ENCODE results near the gene GRIA4.
"Not testable (repeated sequence)": the region's sequence is repeated elsewhere in the genome, so short reads cannot be mapped to it uniquely, and the experiment has no call there.

The GRIA4 gene

DNA sequence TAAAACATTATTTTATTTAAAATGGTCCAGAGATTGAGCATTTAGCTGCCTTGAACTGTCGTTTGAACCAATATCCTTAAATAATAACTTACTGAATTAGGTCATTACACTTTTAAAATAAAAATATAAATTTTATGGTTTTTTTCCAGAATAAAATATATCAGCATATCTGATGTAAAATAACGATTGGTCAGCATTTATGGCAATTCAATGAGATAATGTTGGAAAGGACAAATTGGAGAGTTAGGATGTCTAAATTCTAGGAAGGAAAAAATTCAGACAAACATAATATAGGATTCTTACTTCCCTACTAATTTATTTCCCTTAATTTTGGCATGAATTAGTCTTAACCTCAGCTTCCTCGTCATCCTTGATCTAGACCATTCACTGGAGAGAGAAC lies 113.4 kb downstream of the GRIA4 start:
- DNase-seq = no peak

DNA sequence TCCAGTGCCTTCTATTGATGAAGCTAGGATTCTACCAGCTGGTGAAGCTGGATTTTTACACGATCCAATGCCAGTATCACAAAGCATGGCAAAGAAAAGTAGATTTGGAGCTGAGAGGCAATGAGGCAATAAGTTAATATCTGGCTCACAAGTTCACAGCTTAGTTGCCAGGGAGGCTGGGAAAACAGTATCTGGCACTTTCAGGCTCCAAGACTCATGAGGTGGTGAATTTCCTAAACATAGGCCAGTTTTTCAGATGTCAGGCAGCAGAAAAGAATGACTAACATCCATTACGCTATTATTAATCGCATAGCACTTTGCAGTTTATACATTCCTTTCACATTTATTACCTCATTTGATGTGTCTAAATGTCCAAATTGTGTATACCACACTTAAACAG lies 122.7 kb downstream of the GRIA4 start:
- DNase-seq = no peak

DNA sequence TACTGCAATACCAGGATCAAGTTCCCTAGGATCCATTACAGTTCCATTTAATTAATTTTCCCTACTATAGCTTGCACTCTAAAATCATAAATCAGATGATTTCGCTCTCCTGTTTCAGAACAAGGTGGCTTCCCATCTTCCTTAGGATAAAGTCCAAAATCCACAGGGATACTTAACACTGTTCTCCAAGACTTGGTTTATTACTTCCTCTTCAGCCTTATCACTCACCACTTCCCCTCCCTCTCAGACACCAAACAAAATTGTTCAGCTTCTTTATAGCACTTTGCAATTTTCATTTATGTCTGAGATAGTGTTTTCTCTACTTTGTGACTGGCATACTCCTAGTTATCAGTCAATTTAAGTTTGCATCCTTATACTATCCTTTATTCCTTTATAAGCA lies 124.6 kb downstream of the GRIA4 start:
- DNase-seq = no peak

DNA sequence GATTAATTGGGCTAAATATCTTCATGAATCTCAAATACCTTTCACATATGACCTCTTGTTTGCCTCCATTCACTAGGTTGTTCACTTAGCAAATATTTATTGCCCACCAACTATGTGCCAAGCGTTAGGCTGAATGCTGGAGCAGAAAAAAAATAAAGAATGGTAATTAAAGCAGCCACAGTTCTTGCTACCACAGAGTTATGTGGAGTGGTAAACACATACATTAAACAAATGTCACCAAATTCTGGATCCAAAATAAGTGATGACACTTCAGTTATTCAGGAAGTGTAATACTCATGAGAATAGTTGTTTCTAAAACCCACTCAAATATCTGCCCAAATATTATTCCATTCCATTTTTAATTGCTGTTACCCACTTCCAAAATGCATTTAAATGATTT lies 128.4 kb downstream of the GRIA4 start:
- no peak for DNase-seq

DNA sequence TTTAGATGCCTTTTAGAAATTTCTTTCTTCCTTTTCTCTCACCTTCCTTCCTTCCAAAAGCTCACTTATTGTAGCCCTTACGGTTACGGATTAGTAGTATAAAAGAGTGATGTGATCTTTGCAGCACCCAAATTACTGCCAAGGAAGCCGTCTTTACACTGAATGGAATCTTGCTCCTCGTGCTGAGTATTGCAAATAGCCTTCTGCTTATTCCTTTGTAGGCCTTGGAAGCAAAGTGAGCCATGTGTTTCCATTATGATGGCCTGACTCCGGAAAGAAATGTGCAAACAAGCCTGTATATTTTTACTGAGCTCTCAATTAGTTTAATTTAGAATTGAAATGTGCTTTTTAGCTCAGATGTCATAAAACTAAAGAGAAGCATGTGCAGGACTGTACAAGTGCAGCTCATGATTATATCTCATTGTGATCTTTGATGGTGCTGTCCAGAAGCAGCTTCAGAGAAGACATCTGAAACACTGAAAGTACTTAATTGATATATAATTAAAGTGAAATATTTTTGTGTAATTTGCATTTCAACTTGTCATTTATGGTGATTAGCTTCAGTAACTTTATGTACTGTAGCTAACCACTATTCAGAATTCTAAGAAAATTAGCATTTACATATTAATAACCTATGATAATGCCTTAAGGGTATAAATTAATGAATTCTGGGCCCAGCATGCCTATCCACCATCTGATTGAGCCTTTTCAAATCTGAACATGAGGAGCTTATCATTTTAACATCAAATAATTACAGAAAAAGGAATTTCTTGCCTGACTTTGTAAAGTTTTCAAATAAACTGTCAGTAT lies 129.3 kb downstream of the GRIA4 start:
- DNase-seq = no peak

DNA sequence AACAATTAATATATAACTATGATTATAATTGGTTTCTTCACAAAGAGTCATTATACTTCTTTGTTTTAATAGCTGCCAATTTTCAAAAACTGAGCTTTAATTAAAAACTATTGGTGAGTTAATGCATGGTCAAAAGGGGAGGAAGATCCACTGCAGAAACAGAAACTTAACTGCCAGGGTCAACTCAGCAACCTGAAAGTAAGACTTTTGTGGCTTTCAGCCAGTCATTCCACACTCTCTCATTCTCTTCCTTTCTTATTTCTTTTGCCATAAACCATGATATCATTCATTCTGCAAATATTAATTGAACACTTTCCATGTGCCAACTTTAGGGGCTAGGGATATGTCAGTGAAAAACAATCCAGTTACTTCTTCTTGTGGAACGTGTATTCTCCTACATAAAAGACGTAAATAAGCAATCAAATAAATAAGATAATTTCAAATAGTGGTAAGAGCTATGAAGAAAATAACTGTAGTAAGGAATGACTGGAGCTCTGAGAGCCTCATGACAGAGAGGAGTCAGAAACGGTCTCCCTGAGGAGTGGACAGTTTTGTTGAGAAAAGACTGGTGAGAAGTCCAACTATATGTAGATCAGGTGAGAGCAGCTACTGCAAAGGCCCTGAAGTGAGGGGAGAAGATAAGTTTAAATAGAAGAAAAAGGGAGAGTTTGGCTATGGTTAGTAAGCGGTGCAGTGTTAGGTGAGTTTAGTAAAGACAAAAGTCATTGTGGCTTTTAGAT lies 130.5 kb downstream of the GRIA4 start:
- no peak for DNase-seq

DNA sequence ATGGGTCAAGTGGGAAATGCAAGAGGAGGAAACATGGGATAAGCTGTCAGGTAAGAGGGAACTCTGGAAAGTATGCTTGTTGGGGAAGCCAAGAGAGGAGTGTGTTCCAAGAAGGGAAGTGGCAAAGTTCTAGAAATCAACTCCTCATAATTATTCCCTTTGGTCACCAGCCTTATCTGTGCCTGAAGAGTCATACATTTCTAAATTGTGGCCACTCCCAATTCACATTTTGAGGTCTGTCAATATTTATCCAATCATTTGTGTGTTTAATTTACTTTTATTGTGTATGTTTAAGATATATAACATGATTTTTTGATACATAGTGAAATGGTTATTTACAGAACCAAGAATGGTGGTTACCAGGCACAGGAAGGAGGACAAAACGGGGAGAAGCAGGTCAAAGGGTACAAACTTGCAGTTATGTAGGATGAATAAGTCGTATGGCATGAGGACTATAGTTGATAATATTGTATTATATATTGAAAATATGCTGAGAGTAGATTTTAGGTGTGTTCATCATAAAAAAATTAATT lies 131.7 kb downstream of the GRIA4 start:
- DNase-seq = no peak

DNA sequence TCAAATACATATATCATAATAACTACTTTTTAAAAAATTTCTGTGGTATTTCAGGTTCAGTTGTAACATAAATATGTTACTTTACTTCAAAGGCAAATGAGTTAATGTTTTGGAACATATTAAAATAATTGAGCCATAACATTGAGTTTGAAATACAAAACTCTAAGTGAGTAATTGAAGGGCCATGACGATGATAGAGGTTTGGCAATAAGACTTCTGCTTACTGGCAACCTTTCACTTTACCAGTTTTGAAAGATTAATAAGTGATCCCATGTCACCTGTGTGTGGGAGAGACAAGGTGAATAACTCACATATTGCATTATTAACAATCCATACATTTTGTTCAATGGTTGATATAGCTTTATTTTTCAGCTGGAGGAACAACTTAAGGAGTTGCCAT lies 144.4 kb downstream of the GRIA4 start:
- no peak for DNase-seq

DNA sequence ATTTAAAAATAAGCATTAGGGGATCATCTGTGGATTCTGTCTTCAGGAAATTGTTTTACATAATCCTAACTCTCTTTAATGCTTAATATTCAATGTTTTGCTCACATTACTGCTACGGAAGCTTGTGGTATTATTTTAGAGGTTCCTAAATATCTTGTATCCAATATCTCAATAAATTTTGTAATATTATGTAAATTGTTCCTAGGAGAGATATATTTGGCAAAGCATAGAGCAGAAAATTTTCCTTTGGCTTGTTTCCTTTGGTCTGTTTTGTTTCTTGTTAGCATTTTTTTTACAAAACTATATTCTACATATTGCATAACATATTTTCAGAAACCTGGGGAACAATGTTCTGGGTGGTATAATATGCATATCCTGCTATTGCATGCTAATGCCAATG lies 144.8 kb downstream of the GRIA4 start:
- no peak for DNase-seq

DNA sequence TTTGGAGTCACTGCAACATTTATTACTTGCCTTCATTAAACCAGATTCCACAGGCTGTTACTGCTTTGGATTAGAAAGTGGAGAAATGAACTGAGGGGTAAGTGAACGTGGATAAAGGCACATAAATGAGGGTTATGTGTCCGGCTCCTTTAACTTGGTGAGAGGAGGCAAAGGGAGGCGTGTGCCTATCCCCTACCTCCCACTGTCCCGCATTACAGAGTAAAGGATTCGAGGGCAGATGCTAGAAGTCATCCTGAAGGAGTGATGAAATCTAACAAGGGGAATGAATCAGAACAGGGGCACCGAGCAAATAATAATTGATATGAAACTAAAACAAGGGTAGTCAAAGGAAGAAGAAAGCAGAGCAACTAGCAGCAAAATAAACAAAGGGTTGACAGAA lies 147.2 kb downstream of the GRIA4 start:
- DNase-seq = no peak

DNA sequence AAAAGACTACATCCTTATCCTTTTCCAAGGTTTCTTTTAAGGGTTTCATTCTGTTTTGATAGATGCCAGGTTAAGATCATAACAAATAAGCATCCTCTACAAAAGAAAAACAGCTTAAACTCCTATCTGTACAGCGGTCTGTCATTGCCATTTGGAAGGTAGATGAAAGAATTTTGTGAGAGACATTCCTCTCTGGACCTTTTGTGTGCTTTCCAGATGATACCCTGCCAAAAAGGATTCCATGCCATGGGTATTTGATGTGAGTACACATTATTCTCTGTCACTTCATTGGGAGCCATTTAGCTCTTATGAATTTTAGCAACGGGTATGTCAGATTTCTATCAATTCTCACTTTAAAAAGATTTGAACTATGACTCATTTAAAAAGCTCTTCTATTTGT lies 153.7 kb downstream of the GRIA4 start:
- no peak for DNase-seq

DNA sequence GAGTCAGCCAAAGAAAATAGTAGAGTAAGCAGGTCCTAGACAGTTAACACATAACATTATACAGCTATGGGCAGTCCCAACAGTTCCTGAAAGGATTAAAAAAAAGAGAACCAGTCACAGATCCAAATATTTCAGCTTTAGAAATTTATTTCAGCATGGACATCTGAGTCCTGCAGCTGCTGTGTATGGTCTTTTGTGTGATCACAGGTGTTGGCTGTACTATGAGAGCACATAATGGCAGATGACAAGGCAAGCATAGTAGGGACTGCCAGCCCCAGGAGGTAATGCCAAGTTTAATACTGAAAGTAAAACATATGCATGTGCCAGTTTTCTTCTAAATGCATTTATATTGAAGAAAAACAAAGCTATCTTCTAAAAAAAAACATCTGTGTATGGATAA lies 158.1 kb downstream of the GRIA4 start:
- no peak for DNase-seq

DNA sequence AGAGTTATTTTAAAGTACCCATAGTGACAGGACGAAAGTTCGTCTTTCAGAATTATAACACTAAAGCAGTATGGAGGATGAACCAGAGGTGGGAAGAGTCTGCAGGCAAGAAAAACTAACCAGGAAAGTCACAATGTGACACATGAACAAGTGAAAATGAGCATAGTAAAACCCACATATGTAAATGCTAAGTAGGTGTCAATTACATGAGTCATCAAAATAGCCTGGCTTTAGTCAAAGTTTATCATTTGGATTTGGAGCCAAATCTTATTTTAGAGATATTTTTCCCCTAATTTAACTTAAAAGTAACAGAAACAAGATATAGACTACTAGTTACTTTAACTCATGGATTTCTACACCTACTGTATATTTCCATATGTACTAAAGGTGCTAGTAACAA lies 159.8 kb downstream of the GRIA4 start:
- DNase-seq = no peak

DNA sequence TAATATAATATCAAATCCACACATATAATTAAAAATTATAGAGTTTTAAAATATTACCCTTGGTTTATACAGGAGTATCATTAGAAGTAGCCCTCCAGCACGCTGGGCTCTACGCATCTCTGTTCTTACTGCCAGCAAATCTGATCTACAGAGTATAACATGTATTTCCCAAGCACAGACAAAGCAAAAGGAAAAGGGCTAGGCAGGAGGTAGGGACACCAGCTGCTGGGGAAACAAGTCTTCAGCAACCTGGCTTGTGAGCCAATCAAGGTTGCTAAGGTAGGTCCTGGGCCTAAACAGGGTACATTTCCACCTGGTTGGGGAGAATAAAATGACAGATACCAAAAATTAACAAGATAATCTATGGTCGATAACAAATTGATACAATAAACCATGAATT lies 163.6 kb downstream of the GRIA4 start:
- not testable (repeated sequence) for DNase-seq

DNA sequence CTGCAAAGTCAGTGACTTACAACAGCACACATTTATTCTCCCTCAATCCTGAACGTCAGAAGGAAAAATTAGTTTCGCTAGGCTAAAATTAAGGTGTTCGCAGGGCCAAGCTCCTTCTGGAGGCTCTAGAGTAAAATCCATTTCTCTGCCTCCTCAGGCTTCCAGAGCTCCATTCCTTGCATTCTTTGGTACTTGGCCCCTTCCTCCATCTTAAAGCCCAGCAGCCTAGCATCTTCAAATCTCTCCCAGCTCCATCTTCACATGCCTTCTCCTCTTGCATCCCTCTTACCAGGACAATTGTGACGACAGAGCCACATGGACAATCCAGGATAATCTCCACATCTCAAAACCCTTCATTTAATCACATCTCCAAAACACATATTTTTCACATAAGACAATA lies 165.0 kb downstream of the GRIA4 start:
- DNase-seq = no peak

DNA sequence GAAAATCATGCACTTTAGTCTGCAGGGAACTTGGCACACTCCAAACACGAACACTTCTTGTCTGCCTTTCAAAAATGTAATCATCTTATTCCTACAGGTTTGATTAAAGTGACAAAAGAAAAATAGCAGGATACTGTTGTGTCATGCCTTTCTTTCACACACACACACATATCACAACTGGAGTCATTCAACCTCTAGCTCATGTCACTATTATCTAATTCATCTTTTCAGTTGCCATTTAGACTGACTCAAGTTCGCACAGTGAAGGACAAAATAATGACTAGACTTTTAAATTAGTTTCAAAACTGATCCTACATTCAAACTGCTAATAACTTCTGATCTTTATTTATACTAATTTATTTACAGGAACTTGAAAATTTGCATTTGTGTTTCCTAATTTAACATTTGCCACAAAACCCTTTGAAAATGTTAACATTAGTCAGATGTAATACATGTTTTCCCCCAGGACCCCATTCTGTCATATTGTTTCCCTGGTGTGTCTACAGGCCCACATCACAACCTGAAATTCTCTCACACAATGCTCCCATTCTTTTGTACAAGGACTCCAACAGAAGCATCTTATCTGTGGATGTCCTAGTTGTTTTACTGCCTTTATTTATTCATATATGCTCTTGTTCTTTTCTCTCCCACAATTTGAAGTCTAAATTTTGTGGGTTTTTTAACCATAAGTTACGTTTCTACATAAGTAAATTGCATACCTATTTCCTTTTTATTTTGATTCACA lies 171.1 kb downstream of the GRIA4 start:
- no peak for DNase-seq

DNA sequence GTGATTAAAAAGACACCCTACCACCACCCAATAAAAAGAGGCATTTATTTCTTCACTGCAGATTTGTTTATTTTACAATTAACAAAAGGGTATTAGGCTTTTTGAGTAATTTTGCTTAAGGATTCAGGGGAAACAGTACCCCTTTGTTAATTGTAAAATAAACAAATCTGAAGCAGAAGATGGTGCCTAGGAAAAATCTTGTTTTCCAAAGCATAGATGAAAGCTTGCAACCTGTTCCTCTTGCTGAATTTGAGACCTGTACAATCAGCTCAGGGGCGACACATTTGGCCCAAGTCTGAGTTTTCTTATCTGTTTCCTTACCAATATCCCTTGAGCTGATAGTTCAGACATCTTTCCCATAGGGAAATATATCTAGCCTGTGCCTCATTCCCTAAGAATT lies 171.9 kb downstream of the GRIA4 start:
- no peak for DNase-seq

DNA sequence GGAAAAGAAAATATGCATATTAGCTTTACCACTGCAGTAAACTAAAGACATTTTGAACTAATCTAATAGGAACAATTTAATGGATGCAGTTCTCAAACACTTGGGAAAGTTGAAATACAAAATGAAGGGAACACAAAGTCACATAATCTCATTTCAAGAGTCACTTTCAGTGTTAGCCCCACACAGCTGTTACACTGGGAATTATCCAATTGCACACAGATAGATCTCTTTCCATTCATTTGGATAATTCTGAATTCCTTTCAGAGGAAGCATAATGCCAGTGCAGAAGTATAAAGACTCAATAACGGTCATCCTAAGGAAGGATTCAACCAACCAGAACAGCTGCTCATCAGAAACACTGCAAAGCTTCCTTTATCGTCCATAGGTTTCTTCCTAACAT lies 173.3 kb downstream of the GRIA4 start:
- no peak for DNase-seq

DNA sequence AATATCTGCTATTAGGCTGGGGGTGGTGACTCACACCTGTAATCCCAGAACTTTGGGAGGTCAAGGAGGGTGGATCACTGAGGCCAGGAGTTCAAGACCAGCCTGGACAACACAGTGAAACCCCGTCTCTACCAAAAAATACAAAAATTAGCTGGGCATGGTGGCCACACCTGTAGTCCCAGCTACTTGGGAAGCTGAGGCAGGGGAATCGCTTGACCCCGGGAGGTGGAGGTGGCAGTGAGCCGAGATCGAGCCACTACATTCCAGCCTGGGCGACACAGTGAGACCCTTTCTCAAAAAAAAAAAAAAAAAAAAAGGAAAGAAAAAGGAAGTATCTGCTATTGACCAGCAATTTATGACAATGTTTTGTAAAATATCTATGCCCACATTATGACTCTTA lies 176.0 kb downstream of the GRIA4 start:
- DNase-seq = not testable (repeated sequence)

DNA sequence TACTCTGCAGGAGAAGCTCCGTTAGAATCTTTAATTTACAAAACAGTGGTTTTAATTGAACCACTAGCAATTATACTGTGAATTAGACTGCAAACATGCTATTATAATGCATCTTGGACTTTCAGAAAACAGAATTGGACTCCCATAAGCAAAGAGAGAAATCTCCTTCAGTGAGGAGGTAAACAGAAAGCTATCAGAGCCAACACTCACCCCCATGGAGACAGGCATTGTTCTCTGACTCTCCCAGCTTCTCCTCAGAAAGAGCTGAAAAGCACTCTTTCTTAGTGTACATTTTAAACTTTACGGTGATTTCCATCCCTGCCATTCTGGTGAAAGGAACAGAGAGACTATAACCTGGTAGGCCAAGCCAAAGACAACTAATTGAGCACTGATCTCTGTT lies 176.9 kb downstream of the GRIA4 start:
- DNase-seq = no peak

DNA sequence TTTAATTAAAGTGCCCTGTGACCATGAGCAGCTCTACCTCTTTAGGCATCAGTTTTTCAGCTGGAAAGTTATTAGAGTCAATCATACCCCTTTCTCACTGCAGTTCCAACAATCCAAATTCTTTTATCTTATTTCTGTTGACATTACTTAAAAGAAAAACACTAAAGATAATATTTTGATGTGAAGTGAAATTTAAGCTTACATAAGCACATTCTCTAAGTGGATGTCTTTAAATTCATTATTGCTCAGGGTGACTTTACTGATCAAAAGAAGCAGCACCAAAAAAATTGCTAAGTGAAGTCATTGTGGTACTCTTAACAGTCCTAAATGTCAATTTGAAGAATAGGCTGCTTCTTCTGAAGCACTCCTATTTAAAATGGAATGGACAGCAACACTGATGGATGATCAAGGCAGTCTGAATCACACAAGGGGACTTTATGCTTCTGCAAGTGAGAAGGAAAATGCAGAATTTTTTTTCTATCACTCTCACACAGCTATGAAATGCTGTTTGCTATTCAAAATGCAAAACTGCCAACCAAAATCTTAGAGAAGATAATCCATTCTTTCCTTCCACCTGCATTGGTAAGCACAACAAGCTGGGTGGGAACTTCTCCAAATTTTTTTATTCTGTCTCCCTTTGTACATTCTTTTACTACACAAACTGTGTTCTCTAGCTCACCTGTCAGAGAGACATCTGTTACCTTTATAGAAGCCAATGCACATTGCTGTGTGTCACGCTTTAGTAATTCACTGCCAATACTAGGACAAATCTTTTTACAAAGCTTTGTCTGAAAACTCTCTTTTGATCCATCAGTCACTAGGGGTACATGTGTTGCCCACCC lies 179.9 kb downstream of the GRIA4 start:
- DNase-seq = no peak

DNA sequence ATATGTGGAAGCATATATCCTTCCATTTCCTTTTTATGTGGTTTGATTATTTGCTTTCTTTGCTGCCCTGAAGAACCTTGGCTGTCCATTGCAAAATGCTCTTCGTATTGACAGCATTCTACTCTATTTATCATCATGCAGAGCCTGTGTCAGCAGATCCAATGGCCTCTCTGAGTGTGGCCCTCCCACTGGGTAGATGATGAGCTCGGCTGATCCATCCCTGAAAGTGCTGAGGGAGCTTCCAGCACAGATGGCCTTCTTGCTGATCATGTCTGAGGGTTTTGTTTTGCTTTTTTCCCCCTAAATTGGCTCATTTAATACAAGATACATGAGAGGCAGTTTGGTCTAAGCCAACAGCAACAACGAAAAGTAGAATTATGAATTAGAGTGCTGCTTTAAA lies 181.0 kb downstream of the GRIA4 start:
- DNase-seq = no peak

DNA sequence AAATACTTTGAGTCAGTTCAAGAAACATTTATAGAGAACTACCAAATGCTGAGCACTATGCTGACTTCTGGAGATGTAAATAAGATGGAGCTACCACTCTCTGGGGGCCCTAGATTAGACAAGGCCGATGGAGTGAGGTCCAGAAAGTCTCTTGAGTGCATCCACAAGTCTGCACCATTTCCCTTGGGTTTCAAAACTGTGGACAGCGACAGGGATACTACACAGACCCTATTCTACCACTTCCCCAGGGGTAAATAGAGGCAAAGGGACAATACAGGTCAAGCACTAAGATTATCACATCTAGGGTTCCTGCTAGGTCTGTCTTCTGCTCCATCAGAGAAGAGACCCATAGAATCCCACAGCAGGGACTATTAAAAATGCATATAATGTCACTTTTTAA lies 183.2 kb downstream of the GRIA4 start:
- DNase-seq = no peak

All from NCI-H2171 (cell line).